Measurements from ENCODE around the gene PRPF6. TPM values are rescaled to one million over a fixed set of nuclear protein-coding genes. Genes with fewer than 3 reads are reported as not detected.
A peak's percentile ranks its signal among the peaks of the same experiment; 100 is the strongest.

PRPF6 gene
- total and polyA plus RNA-seq, 2 of the 13 experiments (the other 11 are each of a cell fraction or from before 2014, with no cell fraction given): 63.7 to 101 TPM

- no peak for TF ChIP-seq GFI1 (CRISPR knock-in tag; IDR thresholded peaks at IDR 0.05; ENCODE audit: borderline replicate concordance)
- no peak for TF ChIP-seq NFAT5 (CRISPR knock-in tag; IDR thresholded peaks at IDR 0.05)
- peak; percentile 88; the same call in 1 of the 2 replicates for TF ChIP-seq DZIP1 (CRISPR knock-in tag; IDR thresholded peaks at IDR 0.05)
- TF ChIP-seq GATAD2A (CRISPR knock-in tag; IDR thresholded peaks at IDR 0.05): 0 out of 2 replicates have a peak, but pooled peaks have one; percentile 53
- no peak for TF ChIP-seq NFE2 (CRISPR knock-in tag; IDR thresholded peaks at IDR 0.05)
- TF ChIP-seq ZBTB46 (CRISPR knock-in tag; IDR thresholded peaks at IDR 0.05; ENCODE audit: borderline replicate concordance): 0 out of 2 replicates have a peak, but pooled peaks have one; percentile 61
- TF ChIP-seq CHCHD3 (CRISPR knock-in tag; IDR thresholded peaks at IDR 0.05): no peak
- no peak for TF ChIP-seq CBX2 (IDR thresholded peaks at IDR 0.05; ENCODE audit: low read depth, low read length)
- no peak for TF ChIP-seq CBX2 (CRISPR knock-in tag; IDR thresholded peaks at IDR 0.05; ENCODE audit: low read depth)
- TF ChIP-seq IRF9 (CRISPR knock-in tag; IDR thresholded peaks at IDR 0.05; ENCODE audit: borderline replicate concordance): 0 out of 2 replicates have a peak, but pooled peaks have one; percentile 41
- TF ChIP-seq HNF4G (IDR thresholded peaks at IDR 0.05; ENCODE audit: borderline replicate concordance, low read depth, low read length): peak; percentile 25; the same call in 1 of the 2 replicates
- TF ChIP-seq HNF4G (CRISPR knock-in tag; IDR thresholded peaks at IDR 0.05; ENCODE audit: borderline replicate concordance, low read depth): no peak; the same call in 1 of the 2 replicates
- TF ChIP-seq ZNF572 (CRISPR knock-in tag; IDR thresholded peaks at IDR 0.05): no peak
- TF ChIP-seq MXD4 (CRISPR knock-in tag; IDR thresholded peaks at IDR 0.05): peak; percentile 48; the same call in 1 of the 2 replicates
- peak; percentile 63 for TF ChIP-seq HNF4A (CRISPR knock-in tag; IDR thresholded peaks at IDR 0.05)
- no peak for TF ChIP-seq SRSF9 (IDR thresholded peaks at IDR 0.05; ENCODE audit: borderline replicate concordance, insufficient read depth, low read depth, low read length, poor library complexity, severe bottlenecking)
- TF ChIP-seq RXRA (CRISPR knock-in tag; IDR thresholded peaks at IDR 0.05): peak; percentile 88
Measured at GRCh38 chr20:63969838-63970713, 10.9 kb upstream of the PRPF6 start, which contains the start of gene ZNF512B (continued).

All from HepG2 (cell line).